Endothelial cell of umbilical vein (primary cell): ENCODE data around the gene MAP2K4. TPM values are rescaled to one million over a fixed set of nuclear protein-coding genes. Genes with fewer than 3 reads are reported as not detected.

ENCODE experiments used
- BruUV-seq: library from RNA; stranded (reverse); fragments of 400-500 nt; replicated peaks from 2 replicates; lab custom pipeline; 2021; lab: Mats Ljungman, UMichigan
- CTCF ChIA-PET: fragments of 300-600, 350-600 bp; sonication (Branson Sonifier 250); formaldehyde crosslinking; loops from one replicate; lab custom pipeline; 2021; ENCODE audit warnings: antibody characterized with exemption, inconsistent platforms; lab: Charles Lee
- POLR2A ChIA-PET: fragments of 300-600, 350-600 bp; sonication (Branson Sonifier 250); formaldehyde crosslinking; loops from one replicate; lab custom pipeline; 2021; ENCODE audit warnings: antibody characterized with exemption, inconsistent platforms; lab: Charles Lee
- DNase-seq: peaks from one replicate; pipeline ENCODE4 v3.0.0-alpha.2; 2011; ENCODE audit warnings: low read depth, low spot score
- FAIRE-seq: peaks from 2 replicates; lab custom pipeline; 2011; peaks lifted over from hg19 to GRCh38; lab: Jason Lieb, UNC
- H2AFZ ChIP-seq: 2 replicates; pipeline ENCODE4 v1.6.0; 2012; ENCODE audit warnings: low read depth, low read length, control low read depth, inconsistent platforms
- H3K27ac ChIP-seq: 2 replicates; pipeline ENCODE4 v1.5.1; 2011; ENCODE audit warnings: low read depth, mild to moderate bottlenecking, control low read depth, low read length, moderate library complexity; ENCODE audit not compliant: insufficient read depth
- H3K27me3 ChIP-seq, 2 experiments: 2 replicates each; pipeline versions ENCODE4 v1.6.0 to v1.6.1; 2011; ENCODE audit warnings: low read length in 2 of 2, mixed read lengths in 1 of 2; ENCODE audit not compliant: control insufficient read depth in 2 of 2, insufficient read depth in 2 of 2
- H3K36me3 ChIP-seq, 2 experiments: 2 replicates in 1 of 2; 3 replicates in 1 of 2; pipeline ENCODE4 v1.5.1; 2011; ENCODE audit warnings: low read length in 2 of 2, mild to moderate bottlenecking in 1 of 2, moderate library complexity in 1 of 2; ENCODE audit not compliant: control insufficient read depth in 2 of 2, insufficient read depth in 2 of 2; ENCODE audit errors: extremely low read depth in 1 of 2
- H3K4me1 ChIP-seq: 3 replicates; pipeline ENCODE4 v1.5.1; 2011; ENCODE audit warnings: mild to moderate bottlenecking, low read length; ENCODE audit not compliant: control insufficient read depth, insufficient read depth; ENCODE audit errors: extremely low read depth
- H3K4me2 ChIP-seq: 2 replicates; pipeline ENCODE4 v1.6.1; 2011; ENCODE audit warnings: low read length, control low read depth, mixed read lengths; ENCODE audit not compliant: insufficient read depth
- H3K4me3 ChIP-seq, 3 experiments: fragments of 200-600 bp in 1 of 3; sonication (generic), shearing (Covaris generic) in 1 of 3; replicated peaks in 1 of 3; 2 replicates each; pipeline ENCODE4 v1.5.1; 2011 to 2016; ENCODE audit warnings: control low read depth in 3 of 3, low read length in 3 of 3, mild to moderate bottlenecking in 2 of 3, inconsistent platforms in 1 of 3, low read depth in 1 of 3, moderate library complexity in 1 of 3; ENCODE audit not compliant: insufficient read depth in 1 of 3
- H3K79me2 ChIP-seq: 2 replicates; pipeline ENCODE4 v1.6.0; 2012; ENCODE audit warnings: low read length, inconsistent platforms; ENCODE audit not compliant: control insufficient read depth, insufficient read depth
- H3K9ac ChIP-seq: replicated peaks from 2 replicates; pipeline ENCODE3; 2011; ENCODE audit warnings: low read length, control low read depth; ENCODE audit not compliant: insufficient read depth; ENCODE audit errors: extremely low read depth
- H3K9me1 ChIP-seq: replicated peaks from 3 replicates; pipeline ENCODE4 v1.6.0; 2011; ENCODE audit warnings: mild to moderate bottlenecking, low read length; ENCODE audit not compliant: control insufficient read depth, insufficient read depth; ENCODE audit errors: extremely low read depth
- H3K9me3 ChIP-seq: replicated peaks from 2 replicates; pipeline ENCODE4 v1.5.1; 2012; ENCODE audit warnings: low read length, inconsistent platforms; ENCODE audit not compliant: control insufficient read depth, insufficient read depth
- H4K20me1 ChIP-seq: replicated peaks from 2 replicates; pipeline ENCODE3; 2011; ENCODE audit warnings: mild to moderate bottlenecking, low read length; ENCODE audit not compliant: control insufficient read depth, insufficient read depth; ENCODE audit errors: extremely low read depth
- CTCF ChIP-seq, 2 donors: IDR thresholded peaks; 1 replicate in 1 of 2; 2 replicates in 1 of 2; pipeline ENCODE4 v1.5.1; 2011; ENCODE audit warnings: low read length in 2 of 2, mild to moderate bottlenecking in 2 of 2, moderate library complexity in 2 of 2, control low read depth in 1 of 2, inconsistent platforms in 1 of 2, low read depth in 1 of 2; ENCODE audit not compliant: insufficient read depth in 1 of 2; ENCODE audit errors: extremely low read depth in 1 of 2
- EZH2 ChIP-seq: IDR thresholded peaks from 2 replicates; pipeline ENCODE4 v1.6.1; 2012; ENCODE audit warnings: borderline replicate concordance, low read depth, mild to moderate bottlenecking, moderate library complexity, low read length, inconsistent platforms; ENCODE audit not compliant: severe bottlenecking
- FOS ChIP-seq: IDR thresholded peaks from 2 replicates; pipeline ENCODE4 v1.6.1; 2011; ENCODE audit warnings: mild to moderate bottlenecking, low read length, moderate library complexity, borderline replicate concordance; ENCODE audit not compliant: insufficient read depth
- GATA2 ChIP-seq: IDR thresholded peaks from 2 replicates; pipeline ENCODE4 v1.7.0; 2011; ENCODE audit warnings: low read depth, mild to moderate bottlenecking, moderate library complexity, mixed read lengths, low read length; ENCODE audit not compliant: insufficient read length, insufficient read depth
- JUN ChIP-seq: IDR thresholded peaks from 2 replicates; pipeline ENCODE4 v1.6.1; 2011; ENCODE audit warnings: borderline replicate concordance, low read depth; ENCODE audit not compliant: insufficient read length, insufficient read depth
- MAX ChIP-seq: IDR thresholded peaks from 2 replicates; pipeline ENCODE4 v1.6.1; 2011; ENCODE audit not compliant: insufficient read depth, insufficient read length
- MYC ChIP-seq: IDR thresholded peaks from one replicate; pipeline ENCODE4 v1.6.1; 2011; ENCODE audit warnings: mild to moderate bottlenecking, low read depth, low read length
- POLR2A ChIP-seq: IDR thresholded peaks from 2 replicates; pipeline ENCODE4 v1.6.1; 2012; ENCODE audit warnings: low read depth, mild to moderate bottlenecking, control low read depth, low read length
- POLR2AphosphoS5 ChIP-seq: IDR thresholded peaks from 2 replicates; pipeline ENCODE4 v1.6.1; 2012; ENCODE audit warnings: low read depth, mild to moderate bottlenecking, control low read depth, low read length, moderate library complexity; ENCODE audit not compliant: insufficient read depth
- dilution Hi-C: fragments of 300-500 bp; cut with MboI; formaldehyde crosslinking; loops from one replicate; pipeline ENCODE4 v1.15.0; 2019; ENCODE audit warnings: low sequenced_read_pairs; ENCODE audit not compliant: extremely low pct_ligation_motif_present
- intact Hi-C: fragments of 100-400 bp; cut with micrococcal nuclease; formaldehyde crosslinking; loops from one replicate; pipeline ENCODE4 v1.10.0; 2022
- polyA plus RNA-seq, 4 experiments: library from polyadenylated mRNA; depleted of rRNA in 3 of 4; stranded (reverse) in 3 of 4; unstranded in 1 of 4; fragments of >200 nt; gene quantifications; 2 replicates each; pipeline versions ENCODE4 v1.2.1 to v1.2.3, GENCODE V29; 2011 to 2012; ENCODE audit warnings: missing spikeins in 1 of 4
- total RNA-seq: library from RNA; stranded (reverse); gene quantifications from 2 replicates; pipeline ENCODE4 v1.2.3, GENCODE V29; 2021

Gene MAP2K4
- total and polyA plus RNA-seq, 2 donors (not counting 3 experiments of a cell fraction or from before 2014, with no cell fraction given) = 8.6 to 17.5 TPM

DNA sequence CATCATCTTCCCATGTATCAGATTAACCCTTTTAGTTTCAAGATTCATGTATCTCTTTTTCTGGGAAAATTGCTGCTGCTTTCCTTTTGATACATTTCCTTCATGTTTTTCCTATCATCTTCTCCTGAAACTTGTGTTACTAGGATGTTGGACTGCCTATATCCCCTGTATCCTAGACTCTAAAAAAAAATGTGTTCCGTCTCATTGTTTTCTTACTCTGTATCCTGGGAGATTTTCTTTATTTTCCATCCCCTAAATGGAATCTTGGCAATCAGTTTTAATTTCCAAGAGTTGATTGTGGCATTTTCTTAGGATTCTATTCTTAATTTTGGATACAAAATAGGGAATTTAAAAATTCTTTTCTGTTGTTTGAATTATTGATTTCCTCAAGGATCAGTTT lies 36.8 kb downstream of the MAP2K4 start:
- no peaks in the 10 kb centered on the region for H3K9me3 ChIP-seq
- DNase-seq = no peak
- CTCF ChIA-PET = no interaction called here
- H3K79me2 ChIP-seq = peaks cover 8% of the 10 kb centered on the region
- no peaks in the 10 kb centered on the region for H3K27me3 ChIP-seq
- H3K4me2 ChIP-seq = no peak overlapping the region
- H3K27ac ChIP-seq = no peak overlapping the region
- dilution Hi-C loops = no loop called here
- POLR2A ChIA-PET = no interaction called here
- intact Hi-C loops = no loop called here
- BruUV-seq = no TSS peak
- no peaks in the 10 kb centered on the region for H3K36me3 ChIP-seq
- H3K4me3 ChIP-seq = no peak overlapping the region
- TF ChIP-seq JUN = no peak
- no peak for TF ChIP-seq FOS
- TF ChIP-seq MYC = no peak
- TF ChIP-seq GATA2 = no peak
- TF ChIP-seq EZH2 = no peak
- no peak for TF ChIP-seq POLR2A
- TF ChIP-seq POLR2AphosphoS5 = no peak
- no peak for TF ChIP-seq CTCF (IDR thresholded peaks at IDR 0.05; ENCODE audit: extremely low read depth in 1 of 2, insufficient read depth in 1 of 2, low read depth in 1 of 2, low read length in 2 of 2)
- TF ChIP-seq MAX = no peak
- no peaks in the 10 kb centered on the region for H3K4me1 ChIP-seq
- H4K20me1 ChIP-seq = no peaks in the 10 kb centered on the region
- H3K9me1 ChIP-seq = no peaks in the 10 kb centered on the region
- H2AFZ ChIP-seq = no peak overlapping the region
- H3K9ac ChIP-seq = no peak overlapping the region
- no peak for FAIRE-seq
